Measurements from ENCODE around the gene CAMK2D. TPM values are rescaled to one million over a fixed set of nuclear protein-coding genes. Genes with fewer than 3 reads are reported as not detected.

Gene CAMK2D
- total RNA-seq, 1 experiment from 2014 or later, result 35.8 TPM

DNA sequence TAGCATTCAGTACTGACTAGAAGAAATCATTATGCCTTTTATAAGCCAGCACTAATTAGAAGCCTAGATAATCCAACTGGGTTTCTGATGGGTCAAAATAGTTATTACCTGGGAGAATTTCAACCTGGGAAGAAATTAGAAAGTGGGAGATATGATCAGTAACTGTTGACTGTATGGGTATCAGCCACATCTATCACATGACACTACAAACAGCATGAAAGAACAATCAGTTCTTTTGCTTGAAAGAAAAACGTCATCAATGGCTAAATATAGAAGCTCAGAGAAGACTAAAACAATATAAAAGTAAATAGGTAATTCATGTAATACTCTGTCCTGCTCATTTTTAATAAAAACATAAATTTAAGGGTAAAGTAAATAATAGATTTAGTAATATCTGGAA is 145.1 kb downstream of the CAMK2D start:
- intact Hi-C loops (cut with micrococcal nuclease; ENCODE audit: unreplicated experiment), result no loop called here
- peaks cover 10% of the 10 kb centered on the region for H3K4me1 ChIP-seq (ENCODE audit: insufficient read depth, low read length, poor library complexity, severe bottlenecking)
- no peaks in the 10 kb centered on the region for H3K9me3 ChIP-seq (ENCODE audit: low read depth, low read length, poor library complexity, severe bottlenecking)
- TF ChIP-seq, protein P1, sequence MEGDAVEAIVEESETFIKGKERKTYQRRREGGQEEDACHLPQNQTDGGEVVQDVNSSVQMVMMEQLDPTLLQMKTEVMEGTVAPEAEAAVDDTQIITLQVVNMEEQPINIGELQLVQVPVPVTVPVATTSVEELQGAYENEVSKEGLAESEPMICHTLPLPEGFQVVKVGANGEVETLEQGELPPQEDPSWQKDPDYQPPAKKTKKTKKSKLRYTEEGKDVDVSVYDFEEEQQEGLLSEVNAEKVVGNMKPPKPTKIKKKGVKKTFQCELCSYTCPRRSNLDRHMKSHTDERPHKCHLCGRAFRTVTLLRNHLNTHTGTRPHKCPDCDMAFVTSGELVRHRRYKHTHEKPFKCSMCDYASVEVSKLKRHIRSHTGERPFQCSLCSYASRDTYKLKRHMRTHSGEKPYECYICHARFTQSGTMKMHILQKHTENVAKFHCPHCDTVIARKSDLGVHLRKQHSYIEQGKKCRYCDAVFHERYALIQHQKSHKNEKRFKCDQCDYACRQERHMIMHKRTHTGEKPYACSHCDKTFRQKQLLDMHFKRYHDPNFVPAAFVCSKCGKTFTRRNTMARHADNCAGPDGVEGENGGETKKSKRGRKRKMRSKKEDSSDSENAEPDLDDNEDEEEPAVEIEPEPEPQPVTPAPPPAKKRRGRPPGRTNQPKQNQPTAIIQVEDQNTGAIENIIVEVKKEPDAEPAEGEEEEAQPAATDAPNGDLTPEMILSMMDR (conservative IDR thresholded peaks at IDR 0.05; ENCODE audit: low read depth, low read length), result no peak
- TF ChIP-seq EZH2 (IDR thresholded peaks at IDR 0.05; ENCODE audit: borderline replicate concordance, low read depth, low read length, poor library complexity, severe bottlenecking), result no peak
- no peak overlapping the region for H3K27ac ChIP-seq (ENCODE audit: low read depth, low read length, poor library complexity, severe bottlenecking)
- CTCF ChIA-PET, result no interaction called here
- POLR2A ChIA-PET (ENCODE audit: low non-redundant PET), result no interaction called here
- no peaks in the 10 kb centered on the region for H3K27me3 ChIP-seq (replicated peaks; ENCODE audit: insufficient read depth, low read depth, low read length, poor library complexity)
- no peak overlapping the region for H3K4me3 ChIP-seq (ENCODE audit: low read depth, low read length, poor library complexity, severe bottlenecking)
- DNase-seq (ENCODE audit: low spot score), result no peak
- no peaks in the 10 kb centered on the region for H3K36me3 ChIP-seq (ENCODE audit: insufficient read depth, low read length, poor library complexity, severe bottlenecking)
- no TSS peak for BruUV-seq (replicated peaks)

DNA sequence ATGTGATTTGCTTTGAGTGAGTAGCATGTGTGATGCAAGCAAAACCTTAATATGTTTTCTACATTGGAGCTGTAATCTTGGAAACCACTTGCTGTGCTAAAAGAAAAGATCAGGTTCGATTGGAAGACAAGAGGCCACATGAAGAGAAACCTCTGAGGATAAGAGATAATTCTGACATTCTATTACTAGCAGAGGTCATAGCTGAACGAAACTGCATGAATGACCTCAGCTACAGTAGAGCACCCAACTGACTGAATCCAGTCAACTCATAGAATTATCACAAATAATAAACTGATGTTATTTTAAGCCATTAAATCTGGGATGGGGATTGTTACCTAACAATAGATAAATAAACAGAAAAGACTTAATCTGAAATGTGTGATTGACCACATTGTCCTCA is 147.1 kb downstream of the CAMK2D start:
- H3K36me3 ChIP-seq (ENCODE audit: insufficient read depth, low read length, poor library complexity, severe bottlenecking), result no peaks in the 10 kb centered on the region
- H3K9me3 ChIP-seq (ENCODE audit: low read depth, low read length, poor library complexity, severe bottlenecking), result no peaks in the 10 kb centered on the region
- CTCF ChIA-PET, result no interaction called here
- H3K27ac ChIP-seq (ENCODE audit: low read depth, low read length, poor library complexity, severe bottlenecking), result no peak overlapping the region
- no peak overlapping the region for H3K4me3 ChIP-seq (ENCODE audit: low read depth, low read length, poor library complexity, severe bottlenecking)
- intact Hi-C loops (cut with micrococcal nuclease; ENCODE audit: unreplicated experiment), result no loop called here
- DNase-seq (ENCODE audit: low spot score), result no peak
- H3K4me1 ChIP-seq (ENCODE audit: insufficient read depth, low read length, poor library complexity, severe bottlenecking), result peaks cover 8% of the 10 kb centered on the region
- no TSS peak for BruUV-seq (replicated peaks)
- H3K27me3 ChIP-seq (replicated peaks; ENCODE audit: insufficient read depth, low read depth, low read length, poor library complexity), result no peaks in the 10 kb centered on the region
- no peak for TF ChIP-seq EZH2 (IDR thresholded peaks at IDR 0.05; ENCODE audit: borderline replicate concordance, low read depth, low read length, poor library complexity, severe bottlenecking)
- TF ChIP-seq, protein P1 (conservative IDR thresholded peaks at IDR 0.05; ENCODE audit: low read depth, low read length), result no peak
- POLR2A ChIA-PET (ENCODE audit: low non-redundant PET), result no interaction called here

DNA sequence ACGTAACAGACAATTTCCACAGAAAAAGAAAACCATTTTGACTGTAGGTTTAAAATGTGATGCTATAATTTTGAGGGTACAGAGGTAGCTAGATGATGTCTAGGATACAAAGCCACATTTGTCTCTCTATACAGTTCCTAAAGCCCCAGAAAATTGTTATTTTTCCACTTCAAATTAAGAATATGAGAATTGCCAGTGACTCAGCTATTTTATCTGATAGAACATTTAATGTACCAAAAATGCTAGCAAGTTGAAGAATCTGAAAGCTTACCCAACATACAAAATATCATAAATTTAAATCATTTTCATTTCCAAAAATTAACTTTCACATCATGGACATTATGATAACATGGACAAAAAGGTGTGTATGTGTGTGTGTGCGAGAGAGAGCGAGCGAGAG is 148.0 kb downstream of the CAMK2D start:
- BruUV-seq (replicated peaks), result no TSS peak
- TF ChIP-seq, protein P1 (conservative IDR thresholded peaks at IDR 0.05; ENCODE audit: low read depth, low read length), result no peak
- no peak for TF ChIP-seq EZH2 (IDR thresholded peaks at IDR 0.05; ENCODE audit: borderline replicate concordance, low read depth, low read length, poor library complexity, severe bottlenecking)

More for the DNA sequence above, 148.0 kb downstream of the CAMK2D start:
- Histone ChIP-seq H3K27ac (ENCODE audit: low read depth, low read length, poor library complexity, severe bottlenecking) (no peak overlapping the region), H3K36me3 (ENCODE audit: insufficient read depth, low read length, poor library complexity, severe bottlenecking) (no peaks in the 10 kb centered on the region), H3K4me1 (ENCODE audit: insufficient read depth, low read length, poor library complexity, severe bottlenecking) (peaks cover 7% of the 10 kb centered on the region), H3K9me3 (ENCODE audit: low read depth, low read length, poor library complexity, severe bottlenecking) (no peaks in the 10 kb centered on the region), H3K27me3 (replicated peaks; ENCODE audit: insufficient read depth, low read depth, low read length, poor library complexity) (no peaks in the 10 kb centered on the region), H3K4me3 (ENCODE audit: low read depth, low read length, poor library complexity, severe bottlenecking) (no peak overlapping the region)
- ChIA-PET POLR2A (ENCODE audit: low non-redundant PET) (no interaction called here), CTCF (interaction anchor here (0.6 kb wide), 1 partner anchor 217 kb away, joined by 6 read pairs; no protein-coding TSS in a partner anchor)
- intact Hi-C loops (cut with micrococcal nuclease; ENCODE audit: unreplicated experiment), result no loop called here
- no peak for DNase-seq (ENCODE audit: low spot score)
